ENCODE results near the gene CNTNAP4.

CNTNAP4 gene

DNA sequence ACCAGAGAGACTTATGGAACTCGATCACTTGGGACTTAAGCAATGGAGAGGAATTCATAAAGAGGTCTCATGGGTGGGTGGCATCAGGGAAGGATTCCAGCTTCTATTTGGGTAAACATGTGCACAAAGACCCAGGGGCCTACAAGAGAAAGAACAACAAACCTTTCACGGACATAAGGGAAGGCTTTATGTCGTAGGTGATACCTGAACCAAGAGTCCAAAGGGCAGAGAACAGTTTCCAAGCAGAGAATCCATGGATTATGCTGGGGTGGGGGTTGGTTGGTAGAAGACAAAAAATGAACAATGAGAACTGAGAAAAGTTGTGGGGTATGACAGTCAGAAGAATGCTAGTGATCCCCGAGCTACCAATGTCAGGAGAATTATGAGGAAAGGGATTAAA, 119.8 kb downstream of the CNTNAP4 start:
- DNase-seq (ENCODE audit: low read depth in 2 of 2) = no peak

DNA sequence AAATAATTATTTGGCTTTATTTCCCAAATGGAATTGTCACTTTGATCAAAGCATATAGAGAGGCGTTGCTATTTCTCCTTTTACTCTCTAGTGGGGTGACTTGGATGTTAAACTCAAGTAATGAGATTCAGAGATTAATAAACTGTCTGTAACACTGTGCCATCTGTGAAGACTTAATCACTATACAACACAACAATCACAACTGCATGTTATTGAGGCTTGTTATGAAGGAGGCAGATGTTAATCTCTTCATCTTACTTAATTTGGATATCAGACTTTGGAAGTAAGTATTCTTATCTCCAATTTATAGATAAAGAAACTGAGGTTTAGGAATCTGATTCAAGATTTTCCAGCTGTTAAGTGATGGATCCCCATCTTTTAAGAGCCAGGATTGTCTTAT, 132.5 kb downstream of the CNTNAP4 start:
- DNase-seq (ENCODE audit: low read depth in 2 of 2) = no peak

DNA sequence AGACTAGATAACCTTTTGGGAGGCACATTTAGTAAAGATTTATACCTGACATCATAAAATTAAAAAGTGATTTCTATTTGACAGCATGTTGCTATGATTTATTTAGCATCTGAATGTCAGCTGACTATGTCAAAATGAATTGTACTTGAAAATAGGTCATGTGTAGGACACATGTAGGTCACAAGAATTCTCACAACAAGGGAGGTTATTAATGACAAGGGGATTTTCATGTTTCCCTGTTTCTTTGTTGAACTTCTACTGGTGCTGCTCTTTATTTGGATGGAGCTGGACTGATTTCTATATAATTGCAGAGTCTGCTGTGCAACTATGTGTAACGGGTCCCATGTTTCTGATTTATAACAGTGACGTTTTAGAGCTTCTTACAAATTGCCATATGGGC, 144.4 kb downstream of the CNTNAP4 start:
- no peak for DNase-seq (ENCODE audit: low read depth in 2 of 2)

DNA sequence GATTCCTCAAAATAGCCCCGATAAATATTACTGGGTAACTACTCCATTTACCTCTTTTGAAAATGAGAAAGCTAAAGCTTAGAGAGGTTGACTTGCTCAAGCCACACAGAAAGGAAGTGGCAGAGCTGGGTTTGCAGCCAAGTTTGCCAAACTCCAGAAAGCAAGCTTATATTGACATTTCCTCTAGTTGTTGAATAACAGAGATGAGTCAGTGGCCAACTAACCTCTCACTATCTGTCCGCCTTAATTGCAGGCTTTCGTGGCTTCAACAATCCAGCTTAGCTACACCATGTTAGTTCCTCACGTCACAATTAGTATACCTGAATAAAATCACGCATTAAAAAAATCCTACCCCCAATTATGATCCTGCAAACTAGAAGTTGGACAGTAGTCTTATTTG, 151.7 kb downstream of the CNTNAP4 start:
- no peak for DNase-seq (ENCODE audit: low read depth in 2 of 2)

DNA sequence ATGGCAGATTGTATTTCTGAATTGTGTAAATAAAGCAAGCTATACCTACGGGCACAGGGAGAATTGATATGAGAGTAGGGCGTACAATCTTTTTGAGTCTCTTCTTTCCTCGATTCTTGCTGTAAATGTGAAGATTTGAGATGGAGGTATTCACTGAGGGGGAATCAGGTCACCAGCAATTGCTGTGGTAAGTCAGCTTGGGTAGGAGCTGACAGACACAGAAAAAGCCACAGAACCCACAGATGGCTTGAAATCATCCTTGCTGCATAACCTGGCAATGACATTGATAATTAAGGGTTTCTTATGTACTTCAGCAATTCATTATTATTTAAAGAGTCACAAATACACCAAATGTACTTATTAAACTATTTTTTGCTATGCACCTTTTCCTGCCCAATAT, 164.2 kb downstream of the CNTNAP4 start:
- no peak for DNase-seq (ENCODE audit: low read depth in 2 of 2)

DNA sequence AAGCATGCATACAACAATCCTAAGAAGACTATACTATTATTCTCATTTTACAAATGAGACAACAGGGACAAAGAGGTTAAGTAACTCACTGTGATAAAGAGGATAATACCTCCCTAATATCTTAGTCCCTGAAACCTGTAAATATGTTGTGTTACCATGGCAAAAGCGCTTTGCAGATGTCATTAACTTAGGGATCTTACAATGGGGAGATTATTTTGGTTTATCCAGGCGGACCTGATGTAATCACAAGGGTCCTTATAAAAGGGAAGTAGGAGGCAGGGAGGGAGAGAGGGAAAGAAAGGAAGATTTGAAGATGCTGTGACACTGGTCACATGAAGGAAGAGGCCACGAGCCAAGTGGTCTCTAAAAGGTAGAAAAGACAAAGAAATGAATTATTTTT, 164.7 kb downstream of the CNTNAP4 start:
- no peak for DNase-seq (ENCODE audit: low read depth in 2 of 2)

DNA sequence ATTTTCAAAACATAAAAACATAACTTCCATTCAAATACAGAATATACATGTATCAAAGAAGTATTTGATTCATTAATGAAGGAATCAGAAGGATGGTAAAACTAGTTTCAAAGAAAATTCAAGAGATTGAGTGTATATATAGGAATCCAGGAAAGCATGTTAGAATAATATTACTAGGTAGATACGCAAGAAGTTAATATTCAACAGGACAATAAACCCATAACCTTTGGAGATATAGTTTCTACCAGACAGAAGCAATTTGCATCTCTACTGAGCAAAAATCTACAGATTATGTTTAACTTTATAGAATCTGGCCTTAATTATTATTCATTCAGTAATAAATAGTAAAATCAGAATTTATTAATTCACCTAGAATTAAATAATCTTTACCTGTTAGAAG, 166.8 kb downstream of the CNTNAP4 start:
- DNase-seq (ENCODE audit: low read depth in 2 of 2) = no peak

DNA sequence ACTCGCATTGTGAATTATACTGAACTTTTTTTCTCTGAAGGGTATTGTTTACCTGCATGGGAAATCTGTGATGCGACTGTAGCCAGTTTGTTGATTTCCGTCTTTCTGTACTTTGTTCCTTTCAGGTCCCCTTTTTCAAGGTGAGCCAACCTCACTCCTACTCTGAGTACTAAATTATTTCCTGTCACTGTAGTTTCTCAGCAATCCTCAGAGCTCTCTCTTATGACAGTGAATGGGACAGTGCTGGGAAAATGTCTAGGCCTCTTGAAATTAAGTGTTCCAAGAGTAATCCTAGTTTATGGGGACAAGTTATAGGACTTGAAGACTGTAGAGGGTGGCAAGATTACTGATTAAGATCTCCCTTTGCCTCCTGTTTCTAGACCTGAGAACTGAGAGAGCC, 167.6 kb downstream of the CNTNAP4 start:
- DNase-seq (ENCODE audit: low read depth in 2 of 2) = no peak

DNA sequence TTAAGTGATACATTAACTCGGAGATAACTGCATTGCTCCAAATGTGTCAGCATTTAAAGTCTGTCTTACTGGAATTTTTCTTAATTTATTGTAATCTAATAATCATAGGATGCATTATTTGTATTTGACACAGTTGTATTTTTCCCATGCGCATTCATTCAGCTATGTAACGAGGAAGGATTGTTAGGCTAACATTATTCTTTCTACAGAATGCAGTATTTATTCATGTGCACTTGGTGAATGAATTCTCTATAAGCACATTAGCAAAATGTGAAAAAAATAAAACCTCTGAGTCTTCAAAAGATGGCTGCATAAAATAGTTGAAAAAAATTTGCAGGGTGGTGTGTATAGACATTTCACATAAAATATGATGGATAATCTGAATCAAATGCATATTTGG, 168.6 kb downstream of the CNTNAP4 start:
- DNase-seq (ENCODE audit: low read depth in 2 of 2) = no peak

DNA sequence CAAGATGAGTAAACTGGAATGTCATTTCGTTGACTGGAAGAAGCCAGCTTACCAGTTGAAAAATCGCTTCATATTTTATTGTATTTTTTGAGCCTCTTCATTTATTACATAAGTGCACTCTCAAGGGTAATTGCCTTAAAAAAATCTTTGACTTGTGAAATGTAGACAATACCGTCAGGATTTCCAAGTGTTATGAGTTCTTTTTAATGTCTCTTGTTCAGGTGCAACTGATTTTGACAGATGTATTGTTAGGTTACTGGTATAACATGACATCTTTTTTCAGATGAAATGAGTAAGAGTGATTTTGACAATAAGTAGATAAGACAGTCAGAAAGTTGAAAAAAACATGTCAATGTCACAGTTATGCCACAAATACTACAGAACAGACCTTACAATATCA, 169.1 kb downstream of the CNTNAP4 start:
- DNase-seq (ENCODE audit: low read depth in 2 of 2) = no peak

DNA sequence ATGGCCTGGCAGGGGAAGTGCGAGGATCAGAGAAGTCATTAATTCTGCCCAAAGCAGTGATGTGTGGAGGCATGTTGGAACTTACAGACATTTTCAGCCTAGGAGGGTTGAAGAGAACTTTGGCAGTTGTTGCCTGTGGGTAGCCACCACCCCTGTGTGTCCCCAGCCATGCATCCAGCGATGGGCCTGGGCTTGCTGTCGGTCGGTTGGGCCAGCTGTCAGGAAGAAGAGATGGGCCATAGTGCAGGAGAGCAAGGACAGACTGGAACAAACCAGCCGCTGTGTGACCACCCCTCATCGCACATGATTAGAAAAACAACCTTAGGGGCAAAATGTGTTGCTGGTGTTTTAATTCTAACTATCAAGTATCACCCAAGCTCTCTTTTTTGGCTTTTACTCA, 173.7 kb downstream of the CNTNAP4 start:
- DNase-seq (ENCODE audit: low read depth in 2 of 2) = no peak

DNA sequence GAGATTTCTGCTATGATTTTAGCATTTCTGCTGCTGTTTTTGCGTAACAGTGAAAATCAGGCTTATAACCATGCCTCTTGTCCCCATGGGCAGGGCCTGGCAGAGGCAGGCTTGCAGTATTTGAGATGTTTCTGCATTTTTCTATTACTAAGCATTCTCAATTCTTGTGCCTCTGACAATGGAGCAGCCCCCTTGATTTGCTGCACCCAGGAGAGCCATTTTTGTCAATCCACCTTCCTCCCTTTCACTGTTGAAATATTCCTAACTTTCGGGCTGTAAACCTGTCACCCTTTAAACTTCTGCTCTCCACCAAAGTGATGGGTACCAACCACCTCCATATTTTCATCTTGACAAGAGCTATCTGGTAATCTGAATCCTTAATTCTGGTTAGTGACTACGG, 178.1 kb downstream of the CNTNAP4 start:
- no peak for DNase-seq (ENCODE audit: low read depth in 2 of 2)

DNA sequence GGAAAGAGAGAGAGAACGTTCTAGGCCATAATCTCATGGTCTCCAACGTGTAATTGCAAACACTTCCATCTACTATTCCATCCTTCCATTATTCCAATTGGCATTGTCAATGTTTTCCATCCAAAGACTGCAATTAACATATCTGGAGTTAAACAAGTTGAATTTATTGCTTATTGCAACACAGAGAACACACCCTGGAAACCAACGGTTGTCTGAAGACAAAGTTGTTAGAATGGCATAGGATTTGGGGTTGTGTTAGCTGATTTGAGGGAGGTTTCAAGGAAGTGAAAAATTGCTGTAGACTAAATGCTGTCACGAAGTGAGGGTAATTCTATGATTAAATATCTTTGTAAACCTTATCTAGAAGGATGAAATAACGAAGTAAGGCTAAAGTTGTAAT, 178.8 kb downstream of the CNTNAP4 start:
- DNase-seq (ENCODE audit: low read depth in 2 of 2) = no peak

DNA sequence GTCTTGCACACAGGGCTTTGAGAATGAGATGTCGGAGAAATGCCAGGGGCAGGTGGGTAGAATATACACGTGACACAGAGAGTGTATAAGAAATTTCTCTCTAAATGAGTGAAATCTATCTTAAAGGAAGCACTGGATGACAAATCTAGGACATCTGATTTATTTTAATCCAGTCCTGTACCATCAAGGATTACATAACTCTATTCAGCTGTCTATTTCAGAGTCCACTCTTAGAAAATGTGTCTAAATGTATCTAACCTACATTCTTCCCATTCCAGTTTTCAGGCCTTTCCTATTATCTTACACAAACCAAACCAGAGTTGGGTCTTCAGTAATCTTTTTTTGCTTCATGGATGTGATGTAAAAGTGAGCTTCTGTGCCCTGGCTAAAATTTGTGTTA, 181.9 kb downstream of the CNTNAP4 start:
- DNase-seq (ENCODE audit: low read depth in 2 of 2) = no peak

DNA sequence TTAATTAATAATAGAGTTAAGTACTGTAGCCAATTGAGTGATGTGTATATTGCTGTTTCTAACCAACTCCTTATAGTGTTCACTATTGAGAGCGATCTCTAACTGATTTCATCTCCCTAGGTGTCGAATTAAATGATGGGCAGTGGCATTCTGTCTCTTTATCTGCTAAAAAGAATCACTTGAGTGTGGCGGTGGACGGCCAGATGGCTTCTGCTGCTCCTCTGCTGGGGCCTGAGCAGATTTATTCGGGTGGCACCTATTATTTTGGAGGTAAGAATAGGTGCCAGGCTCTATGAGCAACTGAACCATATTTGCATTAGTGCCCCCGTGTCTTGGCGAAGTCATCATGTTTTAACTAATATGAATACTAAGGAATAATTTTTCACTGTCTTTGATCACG, 184.6 kb downstream of the CNTNAP4 start:
- DNase-seq (ENCODE audit: low read depth in 2 of 2) = no peak

DNA sequence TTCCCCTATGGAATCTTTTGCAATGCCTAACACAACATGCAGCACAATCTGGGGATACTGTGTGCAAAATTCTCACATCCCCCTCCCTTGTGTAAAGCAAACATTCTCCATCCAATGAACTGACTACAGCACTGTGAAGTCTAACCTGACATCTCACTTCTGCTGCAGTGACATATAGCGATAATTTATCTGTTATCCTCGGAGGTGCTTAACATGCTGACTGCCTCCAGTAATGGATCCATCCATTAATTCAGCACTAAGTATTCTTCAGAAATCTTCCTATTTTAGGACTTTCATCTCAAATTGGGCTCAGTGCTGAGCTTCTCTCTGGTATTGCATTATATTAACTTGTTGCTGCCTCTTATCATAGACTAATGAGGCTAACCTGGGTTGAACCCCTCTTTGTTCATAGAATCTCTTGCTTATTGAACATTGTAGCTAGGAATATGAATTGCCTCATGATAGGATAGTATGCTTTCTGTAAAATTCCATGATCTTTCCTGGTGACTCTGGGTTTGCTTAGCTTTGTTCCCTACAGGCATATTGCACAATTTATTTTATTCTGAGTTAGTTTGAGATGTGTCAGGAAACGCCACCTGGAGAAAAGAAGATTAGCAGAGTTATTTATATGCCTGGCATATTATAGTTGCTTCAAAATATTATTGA, 187.9 kb downstream of the CNTNAP4 start:
- DNase-seq (ENCODE audit: low read depth in 2 of 2) = no peak

DNA sequence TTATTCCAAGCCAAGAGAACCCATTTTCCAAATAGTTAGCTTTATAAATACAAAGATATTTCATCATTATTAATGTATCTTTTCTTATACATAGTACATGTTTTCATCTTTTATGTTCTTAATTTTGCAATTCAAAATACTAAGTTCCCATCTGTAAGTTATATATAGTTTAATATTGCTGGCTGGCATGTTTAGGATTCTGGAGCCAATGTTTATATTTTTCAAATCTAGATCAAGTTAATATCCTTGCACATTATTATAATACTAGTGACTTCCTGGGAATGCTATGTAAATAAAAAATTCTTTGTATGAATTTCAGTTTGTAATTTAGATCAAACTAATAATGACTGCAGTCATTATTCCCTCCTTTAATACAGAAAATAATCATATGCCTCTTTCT, 189.7 kb downstream of the CNTNAP4 start:
- DNase-seq (ENCODE audit: low read depth in 2 of 2) = no peak

DNA sequence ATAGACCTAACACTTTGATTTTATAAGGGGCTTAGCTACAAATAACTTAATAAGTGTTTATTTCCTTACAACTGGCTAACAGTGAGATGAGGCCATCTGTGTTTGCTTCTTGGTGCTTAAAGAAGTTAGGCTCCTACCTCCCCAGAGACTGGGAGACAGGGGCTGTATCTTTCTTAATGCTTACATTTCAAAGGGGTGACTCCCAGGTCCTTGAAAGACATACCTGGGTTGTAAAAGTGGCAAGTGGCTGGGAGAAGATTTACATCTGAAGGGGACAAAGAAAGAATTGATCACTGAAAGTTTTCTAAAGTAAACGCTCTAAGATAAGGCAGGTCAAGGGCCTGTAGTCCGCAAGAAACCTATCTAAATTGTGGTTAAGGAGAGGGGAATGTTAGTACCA, 196.8 kb downstream of the CNTNAP4 start:
- no peak for DNase-seq (ENCODE audit: low read depth in 2 of 2)

DNA sequence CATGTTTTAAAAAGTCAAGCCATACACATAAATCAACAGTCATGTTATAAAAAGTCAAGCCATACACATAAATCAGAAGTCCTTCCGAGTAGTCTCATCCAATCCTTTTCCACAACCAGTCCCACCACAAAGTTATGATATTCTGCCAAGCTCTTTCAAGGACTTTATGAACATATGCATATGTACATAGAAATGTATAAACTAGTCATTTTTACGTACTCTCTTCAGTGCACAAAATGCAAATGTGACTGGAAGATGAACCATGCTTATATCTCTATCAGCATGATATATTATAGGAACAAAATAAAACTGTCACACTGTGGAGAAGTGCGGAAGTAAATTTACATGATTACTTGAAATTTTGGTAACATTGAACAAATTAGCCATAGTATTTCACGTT, 200.9 kb downstream of the CNTNAP4 start:
- no peak for DNase-seq (ENCODE audit: low read depth in 2 of 2)

DNA sequence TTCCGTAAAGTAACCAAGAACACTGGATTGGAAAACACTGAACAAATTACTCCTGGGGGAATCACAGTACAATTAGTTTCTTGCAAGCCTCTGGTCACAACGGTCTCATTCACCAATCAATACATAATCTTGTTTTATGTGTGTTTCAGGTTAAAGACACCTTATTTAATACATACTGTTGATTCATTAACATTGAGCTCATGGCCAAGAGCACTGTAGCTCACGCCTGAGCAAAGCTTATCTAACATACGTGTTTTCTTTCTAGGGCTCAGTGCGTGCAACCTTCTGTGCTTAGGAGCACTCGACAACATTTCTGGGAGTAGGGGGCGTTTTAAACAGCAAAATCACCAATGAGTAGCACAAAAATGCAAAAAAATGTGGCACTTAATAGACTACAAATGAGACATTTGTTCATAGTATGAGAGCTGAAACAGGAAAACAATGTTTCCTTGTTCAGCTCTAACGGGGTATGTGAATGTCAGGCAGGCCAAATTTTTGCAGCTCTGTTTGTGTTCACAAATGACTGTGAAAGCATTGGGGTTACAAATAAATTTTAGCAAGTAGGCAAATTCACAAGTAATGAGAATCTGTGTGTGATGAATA, 206.2 kb downstream of the CNTNAP4 start:
- no peak for DNase-seq (ENCODE audit: low read depth in 2 of 2)

DNA sequence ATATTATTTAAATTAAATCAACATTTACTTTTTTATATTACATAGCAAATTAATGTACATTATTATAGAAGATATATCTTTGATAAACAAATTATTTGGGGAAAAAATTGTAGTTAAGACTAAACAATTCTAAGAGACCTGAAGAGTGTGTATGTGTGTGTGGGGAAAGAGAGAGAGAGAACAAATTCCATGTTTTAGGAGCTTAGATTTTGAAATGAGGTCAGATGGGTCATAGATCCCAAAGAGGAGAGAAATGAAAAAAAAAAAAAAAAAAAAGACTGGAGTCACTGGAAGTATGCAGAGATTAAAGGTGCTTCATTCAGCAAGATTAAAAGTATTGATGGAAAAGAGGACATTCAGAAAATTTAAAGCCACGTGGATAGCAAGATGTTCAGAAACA, 206.8 kb downstream of the CNTNAP4 start:
- no peak for DNase-seq (ENCODE audit: low read depth in 2 of 2)

DNA sequence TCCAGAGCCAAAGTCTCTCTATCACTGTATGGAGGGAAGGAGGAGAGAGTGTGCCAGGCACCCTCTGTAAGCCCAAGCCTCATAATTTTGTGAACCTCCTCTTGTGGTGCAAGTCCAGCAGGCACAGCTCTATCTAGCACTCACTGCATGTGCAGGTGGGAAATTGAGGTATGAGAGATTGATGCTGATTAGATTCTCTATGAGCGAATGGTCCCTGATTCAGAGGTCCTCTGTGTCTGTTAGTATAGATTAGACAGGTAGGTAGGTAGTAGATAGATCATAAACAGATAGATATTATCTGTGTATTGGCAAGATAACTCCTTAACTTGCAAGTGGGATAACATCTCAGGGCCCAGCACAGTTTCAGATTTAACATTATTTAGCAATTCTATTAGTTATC, 209.5 kb downstream of the CNTNAP4 start:
- no peak for DNase-seq (ENCODE audit: low read depth in 2 of 2)

DNA sequence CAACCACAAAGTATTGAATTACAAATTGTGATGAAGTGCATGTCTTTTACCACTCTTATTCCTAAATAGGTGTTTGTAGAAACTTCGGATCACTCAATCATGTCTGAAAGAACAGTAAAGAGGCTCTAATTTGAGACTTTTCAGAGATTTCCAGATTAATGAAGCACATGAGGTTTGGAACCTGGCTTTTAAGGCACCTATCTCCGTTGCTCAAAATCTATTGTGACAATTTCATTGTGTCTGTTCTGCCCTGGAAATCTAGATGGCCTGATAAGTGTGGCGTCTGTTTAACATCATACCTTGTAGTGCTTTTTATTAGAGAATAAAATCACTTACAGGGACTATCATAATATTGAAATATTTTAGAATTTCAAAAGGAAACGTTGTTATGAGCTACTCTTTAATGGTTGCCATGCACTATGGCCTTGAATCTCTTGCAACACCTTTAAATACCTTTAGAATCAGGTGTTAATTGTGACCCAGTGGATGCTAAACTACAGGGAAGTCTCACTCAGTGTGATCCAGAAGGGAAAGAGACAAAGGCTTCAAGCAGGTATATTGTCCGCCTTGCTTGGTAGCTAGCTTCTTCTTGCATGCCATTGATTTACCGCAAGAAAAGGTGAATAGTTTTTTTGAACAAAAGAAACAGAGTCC, 210.3 kb downstream of the CNTNAP4 start:
- DNase-seq (ENCODE audit: low read depth in 2 of 2) = no peak

DNA sequence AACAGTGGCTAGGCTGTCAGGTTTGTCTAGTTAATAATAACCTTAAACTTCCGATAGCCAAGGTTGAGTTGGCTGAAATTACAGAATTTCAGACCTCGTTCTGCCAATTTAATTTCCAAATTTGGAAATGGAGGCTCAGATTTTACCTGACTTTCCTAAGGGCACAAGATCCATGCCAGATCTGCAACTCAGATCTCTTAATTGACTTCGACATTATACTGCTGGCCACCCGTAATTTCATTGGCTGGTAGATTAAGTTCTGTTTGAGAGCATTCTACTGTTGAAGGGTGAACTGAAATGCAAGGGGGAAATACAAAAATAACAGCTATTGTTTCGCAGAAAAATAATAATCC, 210.8 kb downstream of the CNTNAP4 start:
- no peak for DNase-seq (ENCODE audit: low read depth in 2 of 2)

Measured in stimulated activated CD4-positive, alpha-beta T cell treated with anti-CD3 and anti-CD28 coated beads, Interleukin-1b, Interleukin-23, amount 100 ng/mL, for 1 hour (primary cell).